Measurements from ENCODE around the gene FBXL14.

The FBXL14 gene

DNA sequence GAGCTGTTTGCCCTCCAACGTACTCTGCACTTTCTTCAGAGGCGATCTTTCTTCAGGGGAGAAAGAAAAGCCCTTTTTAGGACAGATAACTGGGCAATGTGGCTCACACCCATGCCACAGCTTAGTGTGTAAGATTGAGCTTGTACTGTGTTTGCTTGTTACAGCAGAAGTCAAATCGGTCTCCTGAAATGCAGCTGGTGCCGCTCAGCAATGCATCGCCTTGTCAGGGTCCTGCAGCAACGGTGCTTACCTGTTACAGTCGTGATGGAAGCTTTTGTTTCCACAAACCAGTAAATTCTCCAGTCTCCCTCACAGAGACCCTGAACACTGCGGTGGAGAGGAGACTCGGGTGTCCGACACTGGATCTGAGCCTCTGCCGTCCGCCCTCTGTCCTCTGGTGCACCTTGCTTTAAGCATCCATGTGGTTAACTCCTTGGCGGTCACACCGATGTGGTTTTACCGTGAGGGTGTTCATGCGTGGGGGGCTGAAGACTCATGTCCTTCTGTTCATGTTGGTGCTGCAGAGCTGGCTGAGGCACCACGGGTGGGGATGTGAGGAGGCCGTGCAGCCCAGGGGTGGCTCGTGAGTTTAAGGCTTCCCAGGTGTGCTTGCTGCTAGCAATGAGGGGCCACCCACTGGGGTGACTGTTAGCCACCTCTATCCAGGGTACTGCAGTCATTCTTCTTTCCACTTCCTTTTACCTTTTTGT lies 47.3 kb downstream of the FBXL14 start:
- TF ChIP-seq, protein P1, sequence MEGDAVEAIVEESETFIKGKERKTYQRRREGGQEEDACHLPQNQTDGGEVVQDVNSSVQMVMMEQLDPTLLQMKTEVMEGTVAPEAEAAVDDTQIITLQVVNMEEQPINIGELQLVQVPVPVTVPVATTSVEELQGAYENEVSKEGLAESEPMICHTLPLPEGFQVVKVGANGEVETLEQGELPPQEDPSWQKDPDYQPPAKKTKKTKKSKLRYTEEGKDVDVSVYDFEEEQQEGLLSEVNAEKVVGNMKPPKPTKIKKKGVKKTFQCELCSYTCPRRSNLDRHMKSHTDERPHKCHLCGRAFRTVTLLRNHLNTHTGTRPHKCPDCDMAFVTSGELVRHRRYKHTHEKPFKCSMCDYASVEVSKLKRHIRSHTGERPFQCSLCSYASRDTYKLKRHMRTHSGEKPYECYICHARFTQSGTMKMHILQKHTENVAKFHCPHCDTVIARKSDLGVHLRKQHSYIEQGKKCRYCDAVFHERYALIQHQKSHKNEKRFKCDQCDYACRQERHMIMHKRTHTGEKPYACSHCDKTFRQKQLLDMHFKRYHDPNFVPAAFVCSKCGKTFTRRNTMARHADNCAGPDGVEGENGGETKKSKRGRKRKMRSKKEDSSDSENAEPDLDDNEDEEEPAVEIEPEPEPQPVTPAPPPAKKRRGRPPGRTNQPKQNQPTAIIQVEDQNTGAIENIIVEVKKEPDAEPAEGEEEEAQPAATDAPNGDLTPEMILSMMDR (IDR thresholded peaks at IDR 0.05; ENCODE audit: control insufficient read depth, extremely low read depth, insufficient read depth) = no peak
- H3K4me3 ChIP-seq (ENCODE audit: low read depth, low read length) = no peak overlapping the region
- DNase-seq (ENCODE audit: low read depth) = no peak

DNA sequence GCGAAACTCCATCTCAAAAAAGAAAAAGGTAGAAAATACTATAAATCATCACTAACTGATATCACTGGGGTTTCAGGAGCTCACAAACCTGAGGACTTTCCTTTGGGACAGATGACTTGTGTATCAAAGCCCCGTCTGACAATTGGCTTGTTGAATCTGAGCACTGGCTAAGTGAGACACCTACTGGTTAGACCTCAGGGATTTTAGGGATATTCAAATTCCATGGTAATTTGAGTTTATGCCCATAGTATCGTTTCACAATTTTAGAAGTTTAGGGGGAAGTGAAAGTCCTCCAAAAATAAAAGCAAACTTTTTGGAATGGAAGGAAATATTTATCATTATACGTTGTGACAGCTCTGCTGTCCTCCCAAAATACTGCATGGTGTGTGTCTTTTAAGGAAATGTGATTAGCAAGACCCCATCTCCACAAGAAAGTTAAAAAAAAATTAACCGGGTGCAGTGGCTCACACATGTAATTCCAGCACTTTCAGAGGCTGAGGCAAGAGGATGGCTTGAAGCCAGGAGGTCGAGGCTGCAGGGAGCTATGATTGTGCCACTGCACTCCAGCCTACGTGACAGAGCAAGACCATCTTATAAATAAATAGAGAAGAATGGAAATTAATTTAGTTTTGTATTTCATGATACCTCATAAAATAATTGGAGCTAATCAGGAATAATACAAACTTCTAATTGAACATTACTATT lies 49.2 kb downstream of the FBXL14 start:
- TF ChIP-seq, protein P1 (IDR thresholded peaks at IDR 0.05; ENCODE audit: control insufficient read depth, extremely low read depth, insufficient read depth) = peak; percentile 32
- H3K4me3 ChIP-seq (ENCODE audit: low read depth, low read length) = no peak overlapping the region
- no peak for DNase-seq (ENCODE audit: low read depth)

DNA sequence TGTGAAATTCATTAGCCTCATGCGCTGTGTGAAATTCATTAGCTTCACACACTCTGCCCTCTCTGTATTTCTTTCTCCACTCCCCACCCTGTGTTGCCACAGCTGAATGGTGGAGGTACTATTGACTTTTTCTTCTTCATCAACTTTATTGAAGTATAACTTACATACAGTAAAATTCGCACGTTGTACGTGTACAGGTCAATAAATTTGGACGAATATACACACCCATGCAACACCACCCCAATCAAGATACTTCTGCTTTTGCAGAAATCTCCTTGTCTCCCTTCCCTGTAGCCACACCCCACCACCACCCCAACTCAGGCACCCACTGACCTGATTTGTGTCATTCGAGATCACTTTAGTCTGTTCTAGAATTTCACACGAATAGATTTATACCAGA lies 51.8 kb downstream of the FBXL14 start:
- TF ChIP-seq, protein P1 (IDR thresholded peaks at IDR 0.05; ENCODE audit: control insufficient read depth, extremely low read depth, insufficient read depth) = no peak
- no peak for DNase-seq (ENCODE audit: low read depth)
- no peak overlapping the region for H3K4me3 ChIP-seq (ENCODE audit: low read depth, low read length)

DNA sequence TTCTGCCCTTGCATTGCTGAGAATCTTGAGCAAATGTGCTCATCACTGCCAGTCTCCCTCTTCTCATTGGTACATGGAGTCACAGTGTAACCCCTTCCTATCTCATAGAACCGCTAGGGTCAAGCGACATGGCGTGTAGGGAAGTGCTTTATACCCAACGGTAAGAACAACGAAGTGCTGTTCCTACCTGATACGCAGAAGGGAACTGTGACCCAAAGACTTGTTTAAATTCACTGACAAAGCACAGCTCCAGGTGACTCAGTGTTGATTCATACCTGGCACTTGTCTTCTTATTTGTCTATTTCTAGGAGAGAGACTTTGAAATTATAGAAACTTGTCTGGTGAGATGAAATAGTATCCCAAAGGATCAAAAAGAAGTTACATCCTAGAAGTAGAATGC lies 53.7 kb downstream of the FBXL14 start:
- TF ChIP-seq, protein P1 (IDR thresholded peaks at IDR 0.05; ENCODE audit: control insufficient read depth, extremely low read depth, insufficient read depth) = no peak
- no peak for DNase-seq (ENCODE audit: low read depth)
- no peak overlapping the region for H3K4me3 ChIP-seq (ENCODE audit: low read depth, low read length)

DNA sequence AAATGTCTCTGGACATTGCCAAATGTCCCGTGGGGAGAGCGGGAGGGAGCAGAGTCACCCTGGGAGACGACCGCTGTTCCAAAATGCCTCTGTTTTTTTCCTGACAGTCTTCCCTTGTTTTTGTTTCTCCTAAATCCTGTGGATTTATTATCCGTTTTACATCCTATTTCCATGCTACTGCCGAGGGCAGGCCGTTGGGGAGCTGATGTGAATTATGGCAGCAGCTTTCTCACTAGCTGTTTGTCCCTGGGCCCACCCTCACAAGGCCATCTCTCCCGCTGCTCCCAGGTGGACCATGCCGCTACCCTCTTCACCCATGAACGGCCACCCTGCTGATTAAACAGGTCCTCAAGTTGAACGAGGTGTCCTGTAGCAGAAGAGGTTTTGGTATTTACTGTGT lies 55.2 kb downstream of the FBXL14 start:
- no peak for DNase-seq (ENCODE audit: low read depth)
- no peak overlapping the region for H3K4me3 ChIP-seq (ENCODE audit: low read depth, low read length)
- TF ChIP-seq, protein P1 (IDR thresholded peaks at IDR 0.05; ENCODE audit: control insufficient read depth, extremely low read depth, insufficient read depth) = no peak

DNA sequence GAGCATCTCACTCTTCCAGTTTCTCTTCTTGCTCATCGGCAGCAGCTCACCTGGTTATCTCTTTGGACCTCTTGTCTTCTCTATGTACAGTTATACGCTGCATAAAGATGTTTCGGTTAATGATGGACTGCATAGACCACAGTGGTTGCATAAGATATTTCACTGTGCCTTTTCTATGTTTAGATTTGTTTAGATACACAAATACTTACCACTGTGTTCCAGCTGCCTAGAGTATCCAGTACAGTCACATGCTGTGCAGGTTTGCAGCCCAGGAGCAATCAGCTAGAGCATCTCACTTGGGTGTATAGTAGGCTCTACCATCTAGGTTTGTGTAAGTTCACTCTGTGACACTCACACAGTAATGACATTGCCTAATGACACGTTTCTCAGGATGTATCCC lies 57.6 kb downstream of the FBXL14 start:
- H3K4me3 ChIP-seq (ENCODE audit: low read depth, low read length) = no peak overlapping the region
- TF ChIP-seq, protein P1 (IDR thresholded peaks at IDR 0.05; ENCODE audit: control insufficient read depth, extremely low read depth, insufficient read depth) = no peak
- no peak for DNase-seq (ENCODE audit: low read depth)
